BLaER1 (cell line): ENCODE data around the gene RPL35A.
"Not testable (repeated sequence)": the region's sequence is repeated elsewhere in the genome, so short reads cannot be mapped to it uniquely, and the experiment has no call there.

ENCODE experiments used
- H3K27ac ChIP-seq: shearing (Covaris generic); formaldehyde crosslinking; 2 replicates; pipeline ENCODE4 v1.8.1; 2022
- H3K27me3 ChIP-seq: shearing (Covaris generic); formaldehyde crosslinking; 2 replicates; pipeline ENCODE4 v1.8.1; 2022
- H3K36me3 ChIP-seq: shearing (Covaris generic); formaldehyde crosslinking; 2 replicates; pipeline ENCODE4 v1.8.1; 2022
- H3K4me1 ChIP-seq: shearing (Covaris generic); formaldehyde crosslinking; 2 replicates; pipeline ENCODE4 v1.8.1; 2022
- H3K4me2 ChIP-seq: shearing (Covaris generic); formaldehyde crosslinking; 2 replicates; pipeline ENCODE4 v1.8.1; 2022
- H3K4me3 ChIP-seq: shearing (Covaris generic); formaldehyde crosslinking; 2 replicates; pipeline ENCODE4 v1.8.1; 2022
- H3K9ac ChIP-seq: shearing (Covaris generic); formaldehyde crosslinking; 2 replicates; pipeline ENCODE4 v1.8.1; 2022
- H3K9me3 ChIP-seq: shearing (Covaris generic); formaldehyde crosslinking; 2 replicates; pipeline ENCODE4 v1.8.1; 2022
- H4K20me1 ChIP-seq: shearing (Covaris generic); formaldehyde crosslinking; 2 replicates; pipeline ENCODE4 v1.8.1; 2022
- Cebpa-rat ChIP-seq: shearing (Covaris generic); IDR thresholded peaks from 2 replicates; pipeline ENCODE4 v1.8.1; 2022

The RPL35A gene

DNA sequence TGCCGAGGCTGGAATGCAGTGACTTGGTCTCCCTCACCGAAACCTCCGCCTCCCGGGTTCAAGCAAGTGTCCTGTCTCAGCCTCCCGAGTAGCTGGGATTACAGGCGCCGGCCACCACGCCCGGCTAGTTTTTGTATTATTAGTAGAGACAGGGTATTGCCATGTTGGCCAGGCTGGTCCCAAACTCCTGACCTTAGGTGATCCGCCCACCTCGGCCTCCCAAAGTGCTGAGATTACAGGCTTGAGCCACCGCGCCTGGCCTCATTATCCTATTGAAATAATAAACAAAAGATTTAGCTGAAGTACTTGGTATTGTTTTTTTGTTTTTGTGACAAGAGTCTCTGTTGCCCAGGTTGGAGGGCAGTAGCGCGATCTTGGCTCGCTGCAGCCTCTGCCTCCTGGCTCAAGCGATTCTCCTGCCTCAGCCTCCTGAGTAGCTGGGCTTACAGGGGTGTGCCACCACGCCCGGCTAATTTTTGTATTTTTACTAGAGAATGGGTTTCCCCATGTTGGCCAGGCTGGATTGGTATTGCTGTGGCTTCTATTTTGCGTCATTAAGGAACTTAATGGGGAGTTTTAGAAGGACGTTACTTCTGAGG is 1.5 kb downstream of the RPL35A start:
- peak overlapping the region; percentile 96 for H3K9ac ChIP-seq
- peak overlapping the region; percentile 94; the same call in 1 of the 2 replicates for H3K27ac ChIP-seq
- H3K9me3 ChIP-seq, result no peaks in the 10 kb centered on the region
- H4K20me1 ChIP-seq, result peaks cover 61% of the 10 kb centered on the region
- no peaks in the 10 kb centered on the region for H3K27me3 ChIP-seq
- H3K4me1 ChIP-seq, result peaks cover 40% of the 10 kb centered on the region
- no peak for TF ChIP-seq Cebpa-rat
- H3K36me3 ChIP-seq, result peaks cover 56% of the 10 kb centered on the region
- H3K4me3 ChIP-seq, result peak overlapping the region; percentile 86
- H3K4me2 ChIP-seq, result peak overlapping the region; percentile 80

DNA sequence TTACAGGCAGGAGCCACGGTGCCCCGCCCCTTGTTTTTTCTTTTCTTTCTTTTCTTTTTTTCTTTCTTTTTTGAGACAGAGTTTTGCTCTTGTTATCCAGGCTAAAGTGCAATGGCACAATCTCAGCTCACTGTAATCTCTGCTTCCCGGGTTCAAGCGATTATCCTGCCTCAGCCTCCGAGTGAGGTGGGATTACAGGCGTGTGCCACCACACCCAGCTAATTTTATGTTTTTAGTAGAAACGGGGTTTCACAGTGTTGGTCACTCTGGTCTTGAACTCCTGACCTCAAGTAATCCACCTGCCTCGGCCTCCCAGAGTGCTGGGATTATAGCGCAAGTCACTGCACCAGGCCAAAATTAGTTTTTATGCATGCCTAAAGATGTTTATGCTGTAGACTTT is 2.5 kb downstream of the RPL35A start:
- H3K4me1 ChIP-seq, result peaks cover 42% of the 10 kb centered on the region
- peaks cover 70% of the 10 kb centered on the region for H4K20me1 ChIP-seq
- H3K4me2 ChIP-seq, result peak overlapping the region; percentile 80
- TF ChIP-seq Cebpa-rat, result no peak
- H3K9ac ChIP-seq, result peak overlapping the region; percentile 96; the same call in 1 of the 2 replicates
- no peaks in the 10 kb centered on the region for H3K9me3 ChIP-seq
- H3K36me3 ChIP-seq, result peaks cover 66% of the 10 kb centered on the region
- H3K4me3 ChIP-seq, result no peak overlapping the region
- H3K27me3 ChIP-seq, result no peaks in the 10 kb centered on the region
- H3K27ac ChIP-seq, result no peak overlapping the region

DNA sequence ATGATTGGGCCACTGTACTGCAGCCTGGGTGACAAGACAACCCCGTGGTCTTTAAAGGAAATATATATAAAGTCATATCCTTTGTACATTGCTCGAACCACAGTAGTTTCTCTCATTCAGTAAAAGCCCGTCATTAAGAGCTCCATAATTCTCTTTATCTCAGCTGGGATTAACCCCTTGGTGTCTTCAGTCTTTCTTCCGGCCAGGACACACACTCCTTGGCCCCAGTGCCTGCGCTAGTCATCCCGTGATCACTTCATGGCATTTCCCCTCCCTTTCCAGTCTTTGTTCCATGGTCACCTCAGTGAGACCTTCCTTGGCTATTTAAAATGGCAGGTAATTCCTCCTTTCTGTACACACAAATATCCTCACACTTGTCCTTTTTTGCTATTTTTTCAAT is 3.3 kb downstream of the RPL35A start:
- Histone ChIP-seq H3K36me3 (peaks cover 68% of the 10 kb centered on the region), H3K27ac (no peak overlapping the region), H3K4me3 (no peak overlapping the region), H3K4me2 (peak overlapping the region; percentile 80), H3K27me3 (no peaks in the 10 kb centered on the region), H3K9ac (peak overlapping the region; percentile 47), H4K20me1 (peaks cover 72% of the 10 kb centered on the region), H3K4me1 (peaks cover 49% of the 10 kb centered on the region), H3K9me3 (no peaks in the 10 kb centered on the region)
- no peak for TF ChIP-seq Cebpa-rat

DNA sequence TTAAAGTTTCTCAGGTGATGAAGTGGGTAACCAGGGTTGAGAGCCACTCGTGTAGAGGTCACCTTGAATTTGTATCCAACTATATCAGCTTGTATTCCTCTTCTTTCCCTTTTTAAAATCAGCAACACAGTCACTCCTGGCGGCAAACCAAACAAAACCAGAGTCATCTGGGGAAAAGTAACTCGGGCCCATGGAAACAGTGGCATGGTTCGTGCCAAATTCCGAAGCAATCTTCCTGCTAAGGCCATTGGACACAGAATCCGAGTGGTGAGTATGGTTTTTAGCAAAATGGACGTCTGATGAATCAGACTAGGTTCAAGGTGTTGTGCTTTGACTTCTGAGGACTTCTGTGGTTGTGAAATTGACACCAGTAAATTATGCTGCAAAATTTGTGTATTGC is 3.9 kb downstream of the RPL35A start:
- no peak overlapping the region for H3K4me2 ChIP-seq
- H3K4me3 ChIP-seq, result no peak overlapping the region

DNA sequence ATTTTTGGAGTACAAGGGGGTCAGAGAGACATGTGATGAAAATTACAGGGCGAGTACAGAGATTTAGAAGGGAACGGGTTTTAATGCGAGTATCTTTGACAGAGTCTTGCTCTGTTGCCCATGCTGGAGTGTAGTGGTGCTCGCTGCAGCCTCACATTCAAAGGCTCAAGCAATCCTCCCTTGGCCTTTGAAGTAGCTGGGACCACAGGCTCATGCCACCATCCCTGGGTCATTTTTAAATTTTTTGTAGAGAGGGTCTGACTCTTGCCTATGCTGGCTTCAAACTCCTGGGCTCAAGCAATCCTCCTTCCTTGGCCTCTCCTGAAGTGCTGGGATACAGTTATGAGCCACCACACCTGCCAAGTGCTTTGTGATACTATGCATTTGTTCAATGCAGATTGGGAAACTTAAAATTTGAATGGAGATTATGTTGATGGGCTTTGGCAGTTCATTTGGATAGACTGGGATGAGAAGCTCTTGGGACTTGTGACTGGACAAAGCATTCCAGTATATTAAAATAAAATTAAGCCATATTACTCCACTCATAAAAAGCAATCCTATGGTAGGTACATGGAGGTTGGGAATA is 6.0 kb downstream of the RPL35A start:
- Histone ChIP-seq H3K9ac (no peak overlapping the region), H3K9me3 (no peaks in the 10 kb centered on the region), H3K27me3 (no peaks in the 10 kb centered on the region), H3K4me3 (no peak overlapping the region), H3K4me1 (peaks cover 61% of the 10 kb centered on the region), H4K20me1 (peaks cover 66% of the 10 kb centered on the region), H3K27ac (no peak overlapping the region), H3K36me3 (peaks cover 67% of the 10 kb centered on the region), H3K4me2 (no peak overlapping the region)
- TF ChIP-seq Cebpa-rat, result no peak

More for the DNA sequence above, 3.9 kb downstream of the RPL35A start:
- no peaks in the 10 kb centered on the region for H3K9me3 ChIP-seq
- peaks cover 68% of the 10 kb centered on the region for H3K36me3 ChIP-seq
- no peak overlapping the region; the same call in 1 of the 2 replicates for H3K9ac ChIP-seq
- no peak for TF ChIP-seq Cebpa-rat
- H3K27me3 ChIP-seq, result no peaks in the 10 kb centered on the region
- H3K4me1 ChIP-seq, result peaks cover 53% of the 10 kb centered on the region
- H3K27ac ChIP-seq, result no peak overlapping the region
- peaks cover 72% of the 10 kb centered on the region for H4K20me1 ChIP-seq

DNA sequence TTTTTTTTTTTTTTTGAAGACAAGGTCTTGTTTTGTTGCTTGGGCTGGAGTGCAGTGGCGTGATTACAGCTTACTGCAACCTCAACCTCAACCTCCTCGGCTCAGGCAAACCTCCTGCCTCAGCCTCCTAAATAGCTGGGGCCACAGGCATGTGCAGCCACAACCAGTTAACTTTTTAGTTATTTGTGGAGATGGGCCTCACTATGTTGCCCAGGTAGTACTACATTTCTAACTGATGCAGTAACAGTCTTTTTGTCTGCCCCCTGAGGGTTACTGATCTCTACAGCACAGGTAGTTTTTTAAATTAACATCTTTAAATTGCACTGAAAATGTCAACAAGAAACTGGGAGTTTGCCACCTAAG is 6.6 kb downstream of the RPL35A start:
- H4K20me1 ChIP-seq, result peaks cover 60% of the 10 kb centered on the region
- H3K27ac ChIP-seq, result no peak overlapping the region
- peaks cover 61% of the 10 kb centered on the region for H3K36me3 ChIP-seq

DNA sequence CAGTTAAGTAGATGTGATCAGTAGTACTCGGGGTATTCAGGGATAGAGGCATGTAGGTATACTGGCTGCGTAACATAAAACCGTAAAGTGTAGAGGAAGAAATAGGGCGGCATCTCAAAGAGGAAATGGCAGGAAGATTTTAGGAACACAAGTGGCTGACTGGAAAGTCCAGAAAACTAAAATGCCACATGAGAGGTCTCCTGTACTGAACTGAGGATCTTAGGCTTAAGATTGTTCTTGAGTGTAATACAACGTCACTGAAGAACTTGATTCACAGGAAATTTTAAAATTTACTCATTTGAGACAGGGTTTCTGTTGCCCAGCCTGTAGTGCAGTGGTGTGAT is 7.8 kb downstream of the RPL35A start:
- H4K20me1 ChIP-seq, result peaks cover 49% of the 10 kb centered on the region
- no peak overlapping the region for H3K4me3 ChIP-seq
- H3K27ac ChIP-seq, result no peak overlapping the region
- H3K36me3 ChIP-seq, result peaks cover 49% of the 10 kb centered on the region
- H3K4me2 ChIP-seq, result no peak overlapping the region
- H3K27me3 ChIP-seq, result no peaks in the 10 kb centered on the region
- H3K9ac ChIP-seq, result no peak overlapping the region
- peaks cover 51% of the 10 kb centered on the region for H3K4me1 ChIP-seq
- TF ChIP-seq Cebpa-rat, result no peak
- H3K9me3 ChIP-seq, result no peaks in the 10 kb centered on the region

More for the DNA sequence above, 6.6 kb downstream of the RPL35A start:
- no peak for TF ChIP-seq Cebpa-rat
- Histone ChIP-seq H3K9me3 (no peaks in the 10 kb centered on the region), H3K9ac (no peak overlapping the region), H3K4me3 (no peak overlapping the region), H3K4me1 (peaks cover 61% of the 10 kb centered on the region), H3K27me3 (no peaks in the 10 kb centered on the region), H3K4me2 (no peak overlapping the region)

DNA sequence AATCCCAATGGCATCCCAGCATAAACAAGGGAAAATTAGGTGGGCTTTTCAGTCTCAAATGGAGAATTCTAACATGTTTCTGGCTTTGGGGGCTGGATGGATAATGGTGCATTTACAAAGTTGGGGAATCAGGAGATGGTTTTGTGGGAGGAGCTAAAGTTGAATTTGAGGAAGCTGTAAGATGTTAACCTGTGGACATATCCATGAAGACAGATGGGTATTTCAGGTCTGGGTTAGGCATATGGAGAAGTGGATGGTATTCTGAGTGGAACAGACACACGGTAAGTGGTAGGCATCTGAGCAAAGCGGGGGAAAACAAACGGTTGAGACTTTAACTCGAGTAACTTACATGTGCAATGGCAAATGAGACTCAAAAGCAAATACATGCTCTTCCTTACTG is 8.4 kb downstream of the RPL35A start:
- H3K4me1 ChIP-seq, result peaks cover 46% of the 10 kb centered on the region
- no peak overlapping the region for H3K4me2 ChIP-seq
- no peak overlapping the region for H3K4me3 ChIP-seq
- H3K9ac ChIP-seq, result no peak overlapping the region
- H3K27me3 ChIP-seq, result no peaks in the 10 kb centered on the region
- H3K27ac ChIP-seq, result no peak overlapping the region
- no peaks in the 10 kb centered on the region for H3K9me3 ChIP-seq
- peaks cover 43% of the 10 kb centered on the region for H3K36me3 ChIP-seq
- peaks cover 43% of the 10 kb centered on the region for H4K20me1 ChIP-seq
- no peak for TF ChIP-seq Cebpa-rat

DNA sequence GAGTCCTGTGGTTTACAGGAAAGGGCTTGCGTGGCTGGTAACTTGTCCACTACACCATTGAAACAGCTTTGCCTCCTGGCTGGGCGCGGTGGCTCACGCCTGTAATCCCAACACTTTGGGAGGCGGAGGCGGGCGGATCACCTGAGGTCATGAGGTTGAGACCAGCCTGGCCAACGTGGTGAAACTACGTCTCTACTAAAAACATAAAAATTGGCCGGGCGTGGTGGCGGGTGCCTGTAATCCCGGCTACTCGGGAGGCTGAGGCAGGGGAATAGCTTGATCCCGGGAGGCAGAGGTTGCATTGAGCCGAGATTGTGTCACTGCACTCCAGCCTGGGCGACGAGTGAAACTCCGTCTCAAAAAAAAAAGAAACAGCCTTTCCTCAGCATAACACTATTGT is 8.9 kb downstream of the RPL35A start:
- not testable (repeated sequence) for H3K9me3 ChIP-seq, H3K4me3 ChIP-seq, H3K9ac ChIP-seq, H3K27ac ChIP-seq, H3K27me3 ChIP-seq
- peak overlapping the region; percentile 95; the same call in 1 of the 2 replicates for H3K4me2 ChIP-seq
- peaks cover 41% of the 10 kb centered on the region for H3K4me1 ChIP-seq
- peaks cover 38% of the 10 kb centered on the region for H3K36me3 ChIP-seq
- peaks cover 38% of the 10 kb centered on the region for H4K20me1 ChIP-seq

DNA sequence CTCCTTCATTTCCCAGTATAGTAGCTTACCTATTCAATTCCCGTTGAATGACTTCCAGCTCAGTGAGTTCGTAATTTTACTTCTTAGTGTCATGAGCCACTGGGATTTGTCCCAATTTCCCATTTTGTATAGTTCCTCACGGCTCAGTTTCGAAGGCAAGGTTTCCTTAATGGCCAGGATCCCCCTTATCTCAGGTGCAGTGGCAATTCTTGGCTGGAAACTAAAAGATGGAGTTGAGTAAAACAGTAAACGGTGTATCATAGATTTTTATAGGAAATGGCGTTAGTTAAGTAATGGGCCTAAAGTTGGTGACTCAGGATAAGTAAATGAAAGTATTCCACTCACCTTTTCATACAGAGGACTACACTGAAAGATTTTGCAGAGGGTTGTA is 9.5 kb downstream of the RPL35A start:
- Histone ChIP-seq H3K9ac (peak overlapping the region; percentile 21; the same call in 1 of the 2 replicates), H3K4me2 (peak overlapping the region; percentile 95), H3K27ac (no peak overlapping the region), H4K20me1 (peaks cover 31% of the 10 kb centered on the region), H3K4me1 (peaks cover 38% of the 10 kb centered on the region), H3K9me3 (no peaks in the 10 kb centered on the region), H3K4me3 (peak overlapping the region; percentile 80), H3K36me3 (peaks cover 32% of the 10 kb centered on the region), H3K27me3 (no peaks in the 10 kb centered on the region)
- no peak for TF ChIP-seq Cebpa-rat
